NT2/D1 (cell line): ENCODE data around the gene GLIPR1L2.

Source experiments
- YY1 ChIP-seq: IDR thresholded peaks from 2 replicates; pipeline ENCODE4 v1.6.1; 2011; ENCODE audit not compliant: insufficient read length, insufficient read depth
- ZNF274 ChIP-seq: IDR thresholded peaks from 2 replicates; pipeline ENCODE4 v1.6.1; 2011; ENCODE audit warnings: mild to moderate bottlenecking, low read depth, low read length

DNA sequence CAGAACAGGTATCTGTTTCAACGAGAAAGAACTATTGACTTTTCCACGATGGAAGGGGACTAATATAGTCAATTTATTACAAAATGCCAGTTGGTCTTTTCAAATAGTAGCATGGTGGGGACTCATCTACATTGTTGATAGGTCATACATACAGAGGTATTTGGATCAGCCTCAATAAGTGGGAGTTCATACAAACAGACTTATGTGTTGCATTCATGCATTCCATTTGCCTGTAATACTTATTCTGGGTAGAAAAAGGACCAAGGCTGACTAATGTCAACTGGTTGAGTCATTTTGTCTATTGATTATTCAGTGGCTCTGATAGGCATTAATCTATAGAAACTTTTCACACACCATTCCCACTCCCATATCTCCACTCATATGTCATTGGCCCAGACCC lies 48.2 kb downstream of the GLIPR1L2 start:
- TF ChIP-seq YY1 (no peak), ZNF274 (no peak)
